Endodermal cell (in vitro differentiated cells): Measurements from ENCODE around the gene RBBP7. TPM values are rescaled to one million over a fixed set of nuclear protein-coding genes. Genes with fewer than 3 reads are reported as not detected.

Experiments
- DNase-seq: peaks from one replicate; pipeline ENCODE4 v3.0.0-alpha.2; 2017
- H3K27ac ChIP-seq: 2 replicates; pipeline ENCODE4 v1.5.1; 2013; ENCODE audit warnings: mild to moderate bottlenecking, low read depth, low read length, moderate library complexity
- H3K27me3 ChIP-seq: 2 replicates; pipeline ENCODE4 v1.6.1; 2013; ENCODE audit warnings: mild to moderate bottlenecking, low read length, moderate library complexity; ENCODE audit not compliant: insufficient read depth, control insufficient read depth, poor library complexity, severe bottlenecking
- H3K36me3 ChIP-seq: 2 replicates; pipeline ENCODE4 v1.7.0; 2013; ENCODE audit warnings: mild to moderate bottlenecking, low read length, moderate library complexity; ENCODE audit not compliant: control insufficient read depth, insufficient read depth
- H3K4me1 ChIP-seq: one replicate; pipeline ENCODE4 v1.7.0; 2013; ENCODE audit warnings: low read length; ENCODE audit not compliant: control insufficient read depth, insufficient read depth
- H3K4me3 ChIP-seq: 2 replicates; pipeline ENCODE4 v1.5.1; 2013; ENCODE audit warnings: mild to moderate bottlenecking, low read length, moderate library complexity
- H3K9ac ChIP-seq: 2 replicates; pipeline ENCODE4 v1.6.1; 2013; ENCODE audit warnings: mild to moderate bottlenecking, low read length, moderate library complexity; ENCODE audit not compliant: poor library complexity, severe bottlenecking; ENCODE audit errors: extremely low read depth
- H3K9me3 ChIP-seq: 2 replicates; pipeline ENCODE4 v1.6.1; 2013; ENCODE audit warnings: mild to moderate bottlenecking, low read length, moderate library complexity; ENCODE audit not compliant: control insufficient read depth
- H3K27ac Mint-ChIP-seq: 2 replicates; pipeline ENCODE4 v1.8.0; 2020; ENCODE audit warnings: mixed read lengths
- H3K27me3 Mint-ChIP-seq: 2 replicates; pipeline ENCODE4 v1.8.0; 2021; ENCODE audit warnings: mild to moderate bottlenecking, mixed read lengths; ENCODE audit not compliant: insufficient read depth
- H3K36me3 Mint-ChIP-seq: 2 replicates; pipeline ENCODE4 v1.8.0; 2020; ENCODE audit warnings: low read depth, mixed read lengths
- H3K4me1 Mint-ChIP-seq: 2 replicates; pipeline ENCODE4 v1.8.0; 2020; ENCODE audit warnings: mixed read lengths
- H3K4me3 Mint-ChIP-seq: 2 replicates; pipeline ENCODE4 v1.8.0; 2020; ENCODE audit warnings: mild to moderate bottlenecking, moderate library complexity, mixed read lengths
- H3K9me3 Mint-ChIP-seq: 2 replicates; pipeline ENCODE4 v1.8.0; 2020; ENCODE audit warnings: mild to moderate bottlenecking, mixed read lengths
- CTCF ChIP-seq: fragments of 200-600 bp; sonication (generic); conservative IDR thresholded peaks from 2 replicates; pipeline ENCODE4 v1.5.0; 2021; ENCODE audit warnings: antibody characterized with exemption, mild to moderate bottlenecking
- WGBS, 2 experiments: methylation state at CpG; one replicate each; pipeline versions ENCODE4 v1.1.5 to v1.1.7; 2013; ENCODE audit warnings: missing lambda C conversion rate in 2 of 2, mixed read lengths in 1 of 2; ENCODE audit not compliant: insufficient coverage in 1 of 2, insufficient read length in 1 of 2; 5-methylcytosine and 5-hydroxymethylcytosine counted together
- total RNA-seq, 2 donors: library from RNA; stranded (reverse); fragmentation: NEBNext Ultra II Directional in 1 of 2; extraction: Animal tissue kit (Norgen Biotek cat#: 25700) in 1 of 2; gene quantifications; 2 replicates in 1 of 2; 3 replicates in 1 of 2; pipeline ENCODE4 v1.2.1, GENCODE V29; 2021

The RBBP7 gene
- total RNA-seq, 2 donors from 2014 or later, result 135 to 239 TPM

- Histone ChIP-seq H3K4me1 (peaks cover 5% of the 10 kb centered on the region), H3K9me3 (no peaks in the 10 kb centered on the region), H3K9ac (no peak overlapping the region), H3K36me3 (peaks cover 30% of the 10 kb centered on the region), H3K27ac (no peak overlapping the region), H3K27me3 (no peaks in the 10 kb centered on the region), H3K4me3 (no peak overlapping the region)
- Mint-ChIP-seq H3K4me3 (no peak overlapping the region), H3K36me3 (peaks cover 78% of the 10 kb centered on the region), H3K4me1 (peaks cover 28% of the 10 kb centered on the region), H3K27me3 (no peaks in the 10 kb centered on the region), H3K27ac (peak overlapping the region; percentile 91), H3K9me3 (no peaks in the 10 kb centered on the region)
- 90 to 91% methylated on average over 4 to 11 of the region's 11 CpGs for WGBS, 2 experiments
- DNase-seq, result no peak
- TF ChIP-seq CTCF, result no peak
Observed at GRCh38 chrX:16838202-16839066, 31.7 kb downstream of the RBBP7 start.

- Histone ChIP-seq H3K9ac (no peak overlapping the region), H3K4me3 (no peak overlapping the region), H3K36me3 (peaks cover 28% of the 10 kb centered on the region), H3K27ac (no peak overlapping the region), H3K9me3 (no peaks in the 10 kb centered on the region), H3K27me3 (no peaks in the 10 kb centered on the region), H3K4me1 (peaks cover 5% of the 10 kb centered on the region)
- peak; percentile 94 for TF ChIP-seq CTCF
- peaks cover 78% of the 10 kb centered on the region for H3K36me3 Mint-ChIP-seq
- H3K9me3 Mint-ChIP-seq, result no peaks in the 10 kb centered on the region
- no peaks in the 10 kb centered on the region for H3K27me3 Mint-ChIP-seq
- WGBS, 2 experiments, result 82 to 85% methylated on average over 7 to 9 of the region's 9 CpGs
- peak overlapping the region; percentile 78 for H3K27ac Mint-ChIP-seq
- DNase-seq, result peak; percentile 88
- H3K4me1 Mint-ChIP-seq, result peaks cover 35% of the 10 kb centered on the region
- H3K4me3 Mint-ChIP-seq, result no peak overlapping the region
Observed at GRCh38 chrX:16836371-16836770, 33.8 kb downstream of the RBBP7 start.

- H3K4me3 Mint-ChIP-seq, result no peak overlapping the region
- TF ChIP-seq CTCF, result no peak
- H3K4me1 Mint-ChIP-seq, result peaks cover 30% of the 10 kb centered on the region
- Histone ChIP-seq H3K4me3 (no peak overlapping the region), H3K9me3 (no peaks in the 10 kb centered on the region), H3K27me3 (no peaks in the 10 kb centered on the region), H3K27ac (no peak overlapping the region), H3K4me1 (peaks cover 5% of the 10 kb centered on the region), H3K36me3 (peaks cover 31% of the 10 kb centered on the region), H3K9ac (no peak overlapping the region)
- no peaks in the 10 kb centered on the region for H3K9me3 Mint-ChIP-seq
- no peak overlapping the region for H3K27ac Mint-ChIP-seq
- peaks cover 72% of the 10 kb centered on the region for H3K36me3 Mint-ChIP-seq
- 61 to 100% methylated on average over 2 to 4 of the region's 6 CpGs for WGBS, 2 experiments
- DNase-seq, result no peak
- no peaks in the 10 kb centered on the region for H3K27me3 Mint-ChIP-seq
Observed at GRCh38 chrX:16834806-16835205, 35.4 kb downstream of the RBBP7 start.
